Lung (tissue), 12 donors: ENCODE data around the gene TBC1D4. TPM values are rescaled to one million over a fixed set of nuclear protein-coding genes. Genes with fewer than 3 reads are reported as not detected.

ENCODE experiments used
- ATAC-seq: fragments of 200-7000 bp; cut with Tn5 transposase; one replicate; pipeline ENCODE4 v1.9.1; 2020; ENCODE audit warnings: moderate number of reproducible peaks; ENCODE audit not compliant: insufficient read depth, low FRiP score
- DNase-seq, 3 donors: peaks; one replicate each; pipeline ENCODE4 v3.0.0-alpha.2; 2013 to 2017
- H3K27ac ChIP-seq, 2 donors: one replicate each; pipeline ENCODE4 v1.5.1; 2013; ENCODE audit warnings: mild to moderate bottlenecking in 2 of 2, moderate library complexity in 2 of 2, control low read depth in 1 of 2, inconsistent platforms in 1 of 2, low read depth in 1 of 2, low read length in 1 of 2
- H3K27me3 ChIP-seq, 3 donors: one replicate each; pipeline ENCODE4 v1.5.1; 2013; ENCODE audit warnings: low read length in 2 of 3; ENCODE audit not compliant: control insufficient read depth in 3 of 3, insufficient read depth in 3 of 3
- H3K36me3 ChIP-seq, 4 donors: one replicate each; pipeline ENCODE4 v1.5.1; 2013; ENCODE audit warnings: low read length in 4 of 4, mild to moderate bottlenecking in 1 of 4, moderate library complexity in 1 of 4; ENCODE audit not compliant: control insufficient read depth in 4 of 4, insufficient read depth in 4 of 4
- H3K4me1 ChIP-seq, 5 donors: one replicate each; pipeline ENCODE4 v1.5.1; 2013; ENCODE audit warnings: low read length in 5 of 5, mild to moderate bottlenecking in 2 of 5, moderate library complexity in 1 of 5; ENCODE audit not compliant: control insufficient read depth in 5 of 5, insufficient read depth in 5 of 5
- H3K4me3 ChIP-seq: one replicate; pipeline ENCODE4 v1.5.1; 2013; ENCODE audit warnings: mild to moderate bottlenecking, control low read depth, moderate library complexity
- H3K9ac ChIP-seq, 2 donors: one replicate each; pipeline ENCODE4 v1.5.1; 2013; ENCODE audit warnings: low read length in 2 of 2, control low read depth in 1 of 2; ENCODE audit not compliant: insufficient read depth in 1 of 2
- H3K9me3 ChIP-seq, 4 donors: one replicate each; pipeline ENCODE4 v1.5.1; 2013; ENCODE audit warnings: low read length in 3 of 4, mild to moderate bottlenecking in 1 of 4, moderate library complexity in 1 of 4; ENCODE audit not compliant: control insufficient read depth in 4 of 4, insufficient read depth in 3 of 4
- CTCF ChIP-seq: IDR thresholded peaks from 2 replicates; pipeline ENCODE4 v1.5.1; 2012; ENCODE audit warnings: mild to moderate bottlenecking; ENCODE audit errors: control extremely low read depth, extremely low read depth
- WGBS, 2 donors: extraction: QIAGEN DNeasy Blood & Tissue Kit; methylation state at CpG; one replicate each; pipeline ENCODE4 v1.1.7; 2013; 5-methylcytosine and 5-hydroxymethylcytosine counted together
- polyA plus RNA-seq, 2 donors: library from polyadenylated mRNA; stranded (reverse); fragments of 200-250 nt; gene quantifications; one replicate each; pipeline ENCODE4 v1.2.1, GENCODE V29; 2013
- total RNA-seq, 2 donors: library from RNA; depleted of rRNA in 1 of 2; stranded (reverse); fragments of >200 nt in 1 of 2; gene quantifications; one replicate each; pipeline ENCODE4 v1.2.1, GENCODE V29; 2014 to 2021
- donor health status: control.
- donor health status: control.
- donor health status: Bipolar disorder and iron deficiency.
- donor health status: healthy.
- donor health status: DM: yes; HTN: yes; CAD: no.

TBC1D4 gene
- total and polyA plus RNA-seq, 4 donors = 4.3 to 26.4 (median 14.0) TPM

GRCh38 chr13:75305059-75305458 lies 176.9 kb downstream of the TBC1D4 start:
- peak; percentile 31 to 87 (median 81) for DNase-seq
- TF ChIP-seq CTCF = no peak
- Histone ChIP-seq H3K9me3 (no peaks in the 10 kb centered on the region), H3K27ac (peak overlapping the region in 1 of 2 donors; percentile 18), H3K36me3 (peaks cover 0 to 9% (median 0%) of the 10 kb centered on the region in 4 donors), H3K4me3 (no peak overlapping the region), H3K9ac (no peak overlapping the region), H3K4me1 (peaks cover 0 to 47% (median 8%) of the 10 kb centered on the region in 5 donors), H3K27me3 (no peaks in the 10 kb centered on the region)
- no peak for ATAC-seq
- WGBS, 2 donors = 58 to 65% methylated on average over 2 of the region's 2 CpGs

- H3K9ac ChIP-seq = no peak overlapping the region
- peaks cover 0 to 58% (median 8%) of the 10 kb centered on the region in 5 donors for H3K4me1 ChIP-seq
- DNase-seq (peak in 2 of 3 donors; percentile 58 to 74), ATAC-seq (no peak)
- H3K27ac ChIP-seq = no peak overlapping the region
- 87 to 92% methylated on average over 4 of the region's 4 CpGs for WGBS, 2 donors
- H3K9me3 ChIP-seq = no peaks in the 10 kb centered on the region
- no peaks in the 10 kb centered on the region for H3K27me3 ChIP-seq
- TF ChIP-seq CTCF = no peak
- peaks cover 0 to 5% (median 2%) of the 10 kb centered on the region in 4 donors for H3K36me3 ChIP-seq
- H3K4me3 ChIP-seq = no peak overlapping the region
These were observed 178.7 kb downstream of the TBC1D4 start for GRCh38 chr13:75303263-75303662.

DNA sequence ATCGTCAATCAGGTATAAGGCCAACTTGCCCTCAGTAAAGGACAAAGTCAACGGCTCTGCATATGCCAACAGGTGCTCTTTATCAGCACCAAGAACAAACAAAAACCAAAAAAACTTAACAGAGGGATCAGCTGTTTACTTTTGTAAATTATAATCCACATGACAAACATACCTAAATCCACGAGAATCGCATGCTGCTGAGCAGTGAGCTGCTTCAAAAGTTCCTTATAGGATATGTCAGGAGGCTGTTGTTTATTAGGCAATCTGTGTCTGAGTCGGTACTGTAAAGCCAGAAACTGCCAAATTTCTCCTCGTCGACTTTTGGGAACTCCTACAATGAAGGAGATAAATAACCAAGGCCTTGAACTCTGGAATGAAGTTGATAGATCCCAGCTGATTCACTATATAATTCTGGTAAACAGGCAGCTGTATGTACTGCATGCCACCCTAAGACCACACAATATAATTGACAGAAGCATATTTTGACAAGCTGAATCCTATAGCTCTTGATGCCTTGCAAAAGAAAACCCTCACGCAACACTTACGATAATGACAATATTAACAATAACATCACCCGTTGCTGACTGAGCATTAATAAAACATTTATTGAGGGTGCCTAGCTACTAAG lies 179.8 kb downstream of the TBC1D4 start:
- Histone ChIP-seq H3K9me3 (no peaks in the 10 kb centered on the region), H3K36me3 (peaks cover 0 to 7% (median 2%) of the 10 kb centered on the region in 4 donors), H3K4me3 (no peak overlapping the region), H3K4me1 (peaks cover 0 to 52% (median 8%) of the 10 kb centered on the region in 5 donors), H3K9ac (no peak overlapping the region), H3K27me3 (no peaks in the 10 kb centered on the region), H3K27ac (no peak overlapping the region)
- no peak for TF ChIP-seq CTCF
- no peak for ATAC-seq
- 69 to 75% methylated on average over 10 of the region's 10 CpGs for WGBS, 2 donors
- DNase-seq = peak; percentile 62 to 95 (median 95)
